CD4-positive, alpha-beta T cell treated with Interleukin-4 for 1 hour (primary cell): ENCODE results near the gene ADA.
"Not testable (repeated sequence)": the region's sequence is repeated elsewhere in the genome, so short reads cannot be mapped to it uniquely, and the experiment has no call there.

Source experiments
- DNase-seq, 2 donors: peaks; one replicate each; pipeline ENCODE4 v3.0.0-alpha.2; 2020 to 2022

The ADA gene

GRCh38 chr20:44651684-44652423, at the start of gene ADA:
Gene ADA (minus strand): TSS chr20:44651699. CDS start chr20:44651607, 92 bp downstream.
- peak; percentile 27 to 44 for DNase-seq

- DNase-seq, result no peak
Observed at GRCh38 chr20:44700306-44700705, 48.8 kb upstream of the ADA start.

DNA sequence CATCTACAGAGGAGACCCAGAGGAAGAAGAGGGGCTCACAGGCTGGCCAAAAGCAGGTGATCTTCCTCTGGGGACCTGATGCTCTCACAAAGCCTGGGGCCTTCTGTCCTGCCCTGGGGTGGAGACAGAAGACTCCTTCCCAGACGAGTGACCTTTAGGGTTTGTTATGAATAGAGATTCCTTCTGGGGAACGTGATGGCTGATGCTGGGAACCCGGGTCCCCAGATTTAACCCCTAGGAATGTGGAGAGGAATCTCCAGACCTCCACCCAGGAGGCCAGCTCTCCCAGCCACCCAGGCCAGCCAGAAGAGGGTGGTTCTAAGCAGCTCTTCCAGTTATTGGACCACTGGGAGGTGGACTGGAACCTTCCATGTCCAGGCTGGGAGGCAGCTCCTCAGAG, 46.9 kb upstream of the ADA start:
- DNase-seq, result no peak

GRCh38 chr20:44697041-44697440, 45.5 kb upstream of the ADA start:
- not testable (repeated sequence) for DNase-seq

DNA sequence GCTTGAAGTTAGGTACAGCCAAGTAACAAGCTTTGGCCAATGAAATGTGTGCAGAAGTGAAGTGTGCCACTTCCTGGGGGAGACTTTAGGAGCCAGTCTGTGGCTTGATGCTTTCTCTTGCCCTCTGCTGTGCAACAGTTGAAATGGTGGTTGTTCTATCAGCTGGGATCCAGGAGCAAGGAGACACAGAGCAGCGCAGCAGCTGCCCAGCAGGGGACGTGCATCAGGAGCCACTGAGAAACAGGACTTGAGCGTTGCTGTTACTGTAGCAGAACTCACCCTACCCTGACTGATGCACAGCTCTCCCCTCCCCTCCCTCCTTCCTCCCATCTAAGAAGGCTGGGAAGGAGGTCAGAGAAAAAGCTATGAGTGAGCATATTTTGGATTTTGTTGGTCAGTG, 44.8 kb upstream of the ADA start:
- DNase-seq, result no peak

- DNase-seq, result no peak
Observed at GRCh38 chr20:44695674-44696300, 44.3 kb upstream of the ADA start.

DNA sequence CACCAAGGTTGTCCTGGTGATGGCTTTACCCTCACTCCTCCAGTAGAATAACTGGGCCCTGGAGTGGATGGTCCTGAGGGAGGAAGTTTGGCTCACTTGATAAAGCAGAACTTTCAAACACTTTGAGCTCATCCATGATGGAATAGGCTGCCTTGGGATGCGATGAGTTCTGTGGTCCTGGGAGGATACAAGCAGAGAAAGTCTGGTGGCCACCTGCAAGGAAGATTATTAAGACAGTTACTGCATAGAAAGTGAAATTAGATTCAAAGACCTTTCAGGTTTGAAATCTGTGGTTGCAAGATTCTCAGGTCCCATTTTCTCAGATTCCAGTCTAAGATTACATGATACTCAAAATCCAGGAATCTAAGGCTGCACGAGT, 43.8 kb upstream of the ADA start:
- DNase-seq, result no peak

- DNase-seq, result no peak
Observed at GRCh38 chr20:44694159-44694558, 42.7 kb upstream of the ADA start.

DNA sequence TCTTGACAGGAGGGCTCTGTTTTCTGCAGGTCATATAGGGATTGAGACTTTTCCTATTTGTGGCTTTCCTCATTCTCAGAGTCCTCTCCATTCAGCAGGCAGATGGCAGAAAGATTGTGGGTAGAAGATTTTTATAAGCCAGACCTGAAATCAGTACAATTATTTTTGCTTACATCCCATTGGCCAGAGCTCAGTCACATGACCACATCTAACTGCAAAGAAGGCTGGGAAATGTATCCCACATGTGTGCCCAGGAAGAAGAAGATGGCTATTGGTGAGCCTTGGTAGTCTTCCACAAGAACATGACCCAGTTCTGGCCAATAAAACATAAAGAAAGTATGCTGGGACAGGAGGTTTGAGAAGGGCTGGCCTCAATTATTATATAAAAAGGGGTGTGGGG, 42.1 kb upstream of the ADA start:
- no peak for DNase-seq

DNA sequence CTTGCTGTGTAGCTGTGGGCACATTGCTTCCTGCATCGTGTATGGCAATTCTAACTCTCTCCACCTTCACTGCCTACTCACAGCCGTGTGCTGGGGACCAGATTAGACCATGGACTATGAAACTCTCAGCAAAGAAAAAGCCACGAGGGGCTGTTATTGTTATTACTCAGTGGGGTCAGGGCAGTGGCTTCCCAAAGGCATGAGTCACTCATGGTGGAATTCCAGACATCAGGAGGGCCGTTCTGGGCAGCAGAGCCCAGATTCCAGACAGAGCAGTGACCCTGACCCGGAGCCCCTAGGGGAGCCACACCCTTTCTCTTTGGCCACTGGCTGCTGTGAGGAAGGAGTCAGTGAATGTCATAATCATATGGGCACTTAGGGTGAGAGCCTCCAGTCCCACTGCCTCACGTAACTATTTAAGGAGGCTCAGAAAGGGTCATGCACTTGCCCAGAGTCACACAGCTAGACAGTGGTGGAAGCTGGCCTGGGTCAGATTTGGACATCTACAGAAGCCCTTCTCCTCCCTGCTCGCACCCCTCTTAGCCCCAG, 41.5 kb upstream of the ADA start:
- DNase-seq, result no peak

DNA sequence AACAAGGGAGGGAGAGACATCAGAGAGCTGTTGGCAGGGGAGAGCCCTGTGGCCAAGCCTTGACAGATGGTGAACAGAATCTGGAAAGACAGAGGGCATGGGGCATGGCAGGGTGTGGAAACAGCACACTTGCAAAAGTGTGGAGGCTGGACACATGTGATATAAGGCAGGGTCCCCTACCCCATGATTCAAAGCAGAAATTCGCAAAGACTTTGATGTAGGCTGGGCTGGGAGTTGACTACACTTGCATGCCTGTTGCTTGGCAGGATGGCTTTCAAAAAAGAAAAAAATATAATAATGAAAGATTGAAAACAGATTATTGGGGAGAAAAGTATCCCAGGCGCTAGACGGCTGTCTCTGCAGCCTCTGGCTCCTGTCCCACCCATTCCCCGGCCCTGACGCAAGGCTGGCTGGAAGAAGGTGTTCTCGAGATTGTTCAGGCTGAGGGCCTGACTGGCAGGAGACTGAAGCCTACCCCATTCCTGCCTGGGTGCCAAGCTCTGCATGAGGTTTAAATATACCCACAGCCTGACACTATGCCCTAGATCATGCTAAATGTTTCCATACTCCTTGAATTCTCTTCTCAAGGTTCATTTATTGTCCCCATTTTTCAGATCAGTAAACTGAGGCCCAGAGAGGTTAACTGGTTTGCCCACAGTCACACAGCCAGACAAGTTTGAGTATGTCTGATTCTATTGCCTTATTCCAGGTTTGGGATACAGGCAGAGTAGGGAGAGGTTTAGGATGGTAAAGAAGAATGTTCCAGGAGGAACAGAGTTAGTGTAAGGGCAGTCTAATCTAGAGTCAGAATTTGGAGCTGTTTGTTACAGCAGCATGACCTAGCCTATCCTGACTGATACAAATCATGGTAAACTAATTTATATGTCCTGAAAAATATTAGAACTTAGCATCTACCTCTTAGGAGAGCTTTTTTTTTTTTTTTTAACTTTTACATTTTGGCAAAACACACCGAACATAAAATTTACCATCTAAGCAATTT, 40.2 kb upstream of the ADA start:
- no peak for DNase-seq

DNA sequence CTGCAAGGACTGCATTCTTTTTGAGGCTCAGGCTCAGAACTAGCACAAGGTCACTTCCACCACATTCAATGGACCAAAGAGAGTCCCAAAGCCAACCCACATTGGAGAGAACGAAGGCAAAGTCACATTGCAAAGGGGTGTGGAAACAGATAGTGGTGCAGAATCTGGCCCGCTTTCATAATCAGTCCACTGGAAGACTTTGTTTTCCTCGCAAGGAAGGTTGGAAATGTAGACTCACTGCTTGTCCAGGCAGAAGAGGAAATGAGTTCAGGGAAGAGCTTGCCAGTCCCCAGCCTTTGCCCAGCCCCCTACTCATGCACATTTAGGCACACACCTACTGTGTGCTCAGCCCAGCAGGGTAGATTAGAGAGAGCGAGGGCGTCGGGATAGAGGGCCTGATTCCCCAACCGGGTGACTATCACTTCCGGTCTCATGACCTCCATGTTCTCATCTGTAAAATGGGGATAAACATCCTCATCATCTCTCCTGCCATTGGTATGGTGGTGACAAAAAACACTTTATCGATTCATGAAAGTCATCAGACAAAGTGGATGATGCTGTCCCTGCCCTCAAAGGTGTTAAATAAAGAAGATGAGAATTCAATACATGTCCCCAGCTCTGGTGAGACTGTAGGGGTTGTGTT, 39.4 kb upstream of the ADA start:
- no peak for DNase-seq

DNA sequence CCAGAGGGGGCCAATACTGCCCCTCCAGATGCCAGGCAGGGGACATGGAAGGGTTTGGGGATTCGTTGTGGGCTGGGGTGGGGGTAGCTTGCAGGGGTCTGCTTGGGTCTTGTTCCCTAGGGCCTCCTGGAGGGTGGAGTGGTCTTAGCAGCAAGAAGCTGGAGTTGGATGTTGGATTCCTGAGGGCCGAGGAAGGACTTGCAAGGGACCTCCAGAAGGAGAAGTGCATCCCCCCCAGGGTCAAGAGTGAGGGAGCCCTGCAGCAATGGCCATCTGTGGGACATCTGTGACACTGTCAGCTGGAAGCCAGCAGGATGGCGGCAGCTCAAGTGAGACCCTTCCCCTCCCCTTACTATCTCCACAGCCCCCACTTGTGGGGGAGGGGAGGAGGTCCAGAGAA, 38.3 kb upstream of the ADA start:
- DNase-seq, result no peak

DNA sequence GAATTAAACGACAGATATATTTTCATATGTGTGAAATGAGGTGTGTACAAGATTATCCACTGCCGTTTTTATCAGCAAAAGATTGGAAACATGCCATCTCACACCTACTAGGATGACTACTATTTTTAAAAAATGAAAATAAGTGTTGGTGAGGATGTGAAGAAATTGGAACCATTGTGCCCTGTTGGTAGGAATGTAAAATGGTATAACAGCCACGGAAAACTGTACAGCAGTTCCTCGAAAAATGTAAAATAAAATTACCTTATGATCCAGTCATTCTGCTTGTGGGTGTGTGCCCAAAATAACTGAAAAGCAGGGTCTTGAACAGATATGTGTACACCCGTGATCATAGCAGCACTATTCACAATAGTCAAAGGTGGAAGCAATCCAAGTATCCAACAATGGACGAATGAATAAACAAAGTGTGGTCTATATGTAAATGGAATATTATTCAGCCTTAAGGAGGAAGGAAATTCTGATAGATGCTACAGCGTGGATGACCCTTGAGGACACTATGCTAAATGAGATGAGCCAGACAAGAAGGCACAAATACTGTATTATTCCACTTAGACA, 36.6 kb upstream of the ADA start:
- no peak for DNase-seq

GRCh38 chr20:44686934-44687333, 35.4 kb upstream of the ADA start:
- DNase-seq, result no peak

DNA sequence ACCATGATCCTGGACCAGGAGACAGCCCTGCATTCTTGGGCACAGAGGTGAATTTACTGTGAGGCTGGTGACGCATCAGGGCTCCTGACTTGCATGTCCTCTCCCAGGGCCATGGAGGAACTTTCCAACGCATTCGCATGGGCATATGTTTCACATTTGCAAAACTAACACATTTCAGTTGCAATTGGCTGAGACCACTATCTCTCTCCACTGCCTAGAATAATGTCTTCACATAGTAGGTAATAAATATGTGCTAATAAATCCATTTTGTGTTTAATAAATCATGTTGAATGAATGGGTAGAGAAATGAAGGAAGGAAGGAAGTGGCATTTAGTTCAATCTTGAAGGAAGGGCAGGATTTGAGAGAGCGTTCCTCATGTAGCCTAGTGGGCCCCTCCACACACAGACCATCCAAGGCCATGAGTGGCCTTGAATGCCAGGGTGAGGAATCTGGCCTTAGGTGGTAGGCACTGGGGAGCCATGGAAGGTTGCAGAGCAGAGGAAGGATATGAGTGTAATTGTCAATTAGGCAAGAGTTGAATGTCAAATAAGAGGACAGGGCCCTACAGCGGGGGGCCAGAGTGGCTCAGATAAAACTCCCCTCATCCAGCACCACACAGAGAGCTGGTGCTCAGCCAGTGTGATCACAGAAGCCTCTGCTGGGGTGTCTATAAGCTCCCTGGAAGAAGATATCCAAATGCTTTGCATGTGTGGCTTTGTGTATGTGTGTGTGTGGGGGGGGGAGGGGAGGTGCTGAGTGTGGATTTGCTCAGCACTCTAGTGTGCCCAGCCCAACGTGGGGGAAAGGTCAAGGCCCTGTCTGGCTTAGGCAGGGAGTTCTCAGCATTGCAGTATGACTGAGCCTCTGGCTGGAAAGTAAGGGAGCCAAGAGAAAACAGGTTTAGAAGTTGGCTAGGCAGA, 32.8 kb upstream of the ADA start:
- no peak for DNase-seq

GRCh38 chr20:44683263-44684046, 32.0 kb upstream of the ADA start:
- peak; percentile 75 to 79 for DNase-seq

GRCh38 chr20:44681796-44682566, 30.5 kb upstream of the ADA start:
- no peak for DNase-seq

GRCh38 chr20:44678990-44679611, 27.6 kb upstream of the ADA start:
- DNase-seq, result no peak
